MM.1S (cell line): ENCODE measurements around the gene ZBTB46.

Experiments
- DNase-seq: peaks from one replicate; pipeline ENCODE4 v3.0.0-alpha.2; 2015
- H2AFZ ChIP-seq: fragments of 300-600 bp; sonication (generic); 2 replicates; pipeline ENCODE4 v1.6.0; 2016; ENCODE audit warnings: antibody characterized with exemption, low read length
- H3F3A ChIP-seq: fragments of 300-600 bp; sonication (generic); 2 replicates; pipeline ENCODE4 v1.6.1; 2016; ENCODE audit warnings: mild to moderate bottlenecking, antibody characterized with exemption, low read length, moderate library complexity, mixed read lengths; ENCODE audit not compliant: insufficient read depth
- H3K27ac ChIP-seq: fragments of 300-600 bp; sonication (generic); 2 replicates; pipeline ENCODE4 v1.5.1; 2016; ENCODE audit warnings: mild to moderate bottlenecking, low read length
- H3K27me3 ChIP-seq: fragments of 300-600 bp; sonication (generic); replicated peaks from 2 replicates; pipeline ENCODE4 v1.6.0; 2016; ENCODE audit warnings: low read length; ENCODE audit not compliant: insufficient read depth
- H3K36me3 ChIP-seq: fragments of 300-600 bp; sonication (generic); replicated peaks from 2 replicates; pipeline ENCODE4 v1.6.1; 2016; ENCODE audit warnings: mild to moderate bottlenecking, low read length, mixed read lengths; ENCODE audit not compliant: insufficient read depth
- H3K4me1 ChIP-seq: fragments of 300-600 bp; sonication (generic); 2 replicates; pipeline ENCODE4 v1.6.1; 2016; ENCODE audit warnings: low read length, mixed read lengths
- H3K4me2 ChIP-seq: fragments of 300-600 bp; sonication (generic); 2 replicates; pipeline ENCODE4 v1.6.0; 2016; ENCODE audit warnings: low read depth, low read length
- H3K4me3 ChIP-seq: fragments of 300-600 bp; sonication (generic); 2 replicates; pipeline ENCODE4 v1.5.1; 2016; ENCODE audit warnings: low read length, mixed read lengths
- H3K79me2 ChIP-seq: fragments of 300-600 bp; sonication (generic); 2 replicates; pipeline ENCODE4 v1.6.1; 2016; ENCODE audit warnings: mixed run types, low read length, mixed read lengths
- H3K9ac ChIP-seq: fragments of 300-600 bp; sonication (generic); 2 replicates; pipeline ENCODE4 v1.6.1; 2016; ENCODE audit warnings: low read length, mixed read lengths
- H3K9me2 ChIP-seq: fragments of 300-600 bp; sonication (generic); replicated peaks from 2 replicates; pipeline ENCODE4 v1.6.1; 2016; ENCODE audit warnings: mild to moderate bottlenecking, low read length, mixed read lengths; ENCODE audit not compliant: insufficient read depth
- H3K9me3 ChIP-seq: fragments of 300-600 bp; sonication (generic); replicated peaks from 2 replicates; pipeline ENCODE4 v1.6.1; 2016; ENCODE audit warnings: mild to moderate bottlenecking, low read length, mixed read lengths; ENCODE audit not compliant: insufficient read depth
- H4K20me1 ChIP-seq: fragments of 300-600 bp; sonication (generic); 2 replicates; pipeline ENCODE4 v1.6.1; 2016; ENCODE audit warnings: mild to moderate bottlenecking, low read length, moderate library complexity, mixed read lengths; ENCODE audit not compliant: insufficient read depth
- CTCF ChIP-seq: fragments of 300-600 bp; sonication (generic); IDR thresholded peaks from 2 replicates; pipeline ENCODE4 v1.5.1; 2016; ENCODE audit warnings: antibody characterized with exemption, low read length, mixed read lengths
- EZH2 ChIP-seq: fragments of 300-600 bp; sonication (generic); optimal IDR thresholded peaks from 2 replicates; pipeline ENCODE3; 2017; ENCODE audit warnings: low read depth, mild to moderate bottlenecking, antibody characterized with exemption, low read length, mixed read lengths
- EZH2phosphoT487 ChIP-seq: fragments of 300-600 bp; sonication (generic); IDR thresholded peaks from 2 replicates; pipeline ENCODE4 v1.6.1; 2018; ENCODE audit warnings: antibody characterized with exemption, low read length

The ZBTB46 gene

GRCh38 chr20:63808964-63809674 lies 21.9 kb downstream of the ZBTB46 start:
- no peak overlapping the region for H3K9ac ChIP-seq
- H3K27me3 ChIP-seq: peaks cover 45% of the 10 kb centered on the region
- no peaks in the 10 kb centered on the region for H3K36me3 ChIP-seq
- no peak overlapping the region for H3K4me3 ChIP-seq
- H3K79me2 ChIP-seq: no peaks in the 10 kb centered on the region
- no peaks in the 10 kb centered on the region for H3K9me3 ChIP-seq
- no peak for DNase-seq
- no peak overlapping the region for H2AFZ ChIP-seq
- H4K20me1 ChIP-seq: no peaks in the 10 kb centered on the region
- TF ChIP-seq EZH2: no peak
- no peaks in the 10 kb centered on the region for H3K9me2 ChIP-seq
- 0 out of 2 replicates have a peak, but pooled peaks cover 6% of the 10 kb centered on the region for H3K4me1 ChIP-seq
- H3K4me2 ChIP-seq: no peak overlapping the region
- peaks cover 3% of the 10 kb centered on the region; the same call in 1 of the 2 replicates for H3F3A ChIP-seq
- no peak overlapping the region for H3K27ac ChIP-seq

- Histone ChIP-seq H3K79me2 (no peaks in the 10 kb centered on the region), H3K9ac (no peak overlapping the region), H3K9me3 (no peaks in the 10 kb centered on the region), H3K4me1 (0 out of 2 replicates have a peak, but pooled peaks cover 6% of the 10 kb centered on the region), H3K4me2 (no peak overlapping the region), H3K36me3 (no peaks in the 10 kb centered on the region), H4K20me1 (no peaks in the 10 kb centered on the region), H3F3A (no peaks in the 10 kb centered on the region), H3K27me3 (peaks cover 50% of the 10 kb centered on the region), H3K4me3 (no peak overlapping the region), H3K9me2 (no peaks in the 10 kb centered on the region), H2AFZ (no peak overlapping the region), H3K27ac (no peak overlapping the region)
- TF ChIP-seq CTCF: no peak
- no peak for TF ChIP-seq EZH2phosphoT487
- TF ChIP-seq EZH2: no peak
- DNase-seq: no peak
These were observed 22.8 kb downstream of the ZBTB46 start for GRCh38 chr20:63808145-63808724.

GRCh38 chr20:63807654-63808053 lies 23.4 kb downstream of the ZBTB46 start:
- TF ChIP-seq EZH2phosphoT487: no peak
- TF ChIP-seq CTCF: no peak
- no peaks in the 10 kb centered on the region for H3F3A ChIP-seq
- H3K79me2 ChIP-seq: no peaks in the 10 kb centered on the region
- no peak for DNase-seq
- no peaks in the 10 kb centered on the region for H3K36me3 ChIP-seq
- H3K27me3 ChIP-seq: peaks cover 53% of the 10 kb centered on the region
- no peak overlapping the region for H3K4me2 ChIP-seq
- H3K4me3 ChIP-seq: no peak overlapping the region
- no peak overlapping the region for H3K27ac ChIP-seq
- no peaks in the 10 kb centered on the region for H3K9me3 ChIP-seq
- H4K20me1 ChIP-seq: no peaks in the 10 kb centered on the region
- no peak overlapping the region for H2AFZ ChIP-seq
- 0 out of 2 replicates have a peak, but pooled peaks cover 6% of the 10 kb centered on the region for H3K4me1 ChIP-seq
- no peak overlapping the region for H3K9ac ChIP-seq
- H3K9me2 ChIP-seq: no peaks in the 10 kb centered on the region

- Histone ChIP-seq H3K4me2 (no peak overlapping the region), H3K9ac (no peak overlapping the region), H3K9me3 (no peaks in the 10 kb centered on the region), H3K4me1 (0 out of 2 replicates have a peak, but pooled peaks cover 6% of the 10 kb centered on the region), H3K27ac (no peak overlapping the region), H3K27me3 (peaks cover 53% of the 10 kb centered on the region), H2AFZ (no peak overlapping the region), H3K4me3 (no peak overlapping the region), H3K79me2 (no peaks in the 10 kb centered on the region), H3K36me3 (no peaks in the 10 kb centered on the region), H3K9me2 (no peaks in the 10 kb centered on the region), H4K20me1 (no peaks in the 10 kb centered on the region), H3F3A (no peaks in the 10 kb centered on the region)
- no peak for DNase-seq
- TF ChIP-seq EZH2phosphoT487 (no peak), CTCF (no peak), EZH2 (no peak)
These were observed 26.8 kb downstream of the ZBTB46 start for GRCh38 chr20:63804308-63804636.
